Astrocyte (in vitro differentiated cells and primary cell): ENCODE measurements around the gene SNED1. TPM values are rescaled to one million over a fixed set of nuclear protein-coding genes. Genes with fewer than 3 reads are reported as not detected.

ENCODE experiments used
- DNase-seq: peaks from one replicate; pipeline ENCODE4 v3.0.0-alpha.2; 2010; ENCODE audit warnings: low read depth
- FAIRE-seq: peaks from 2 replicates; lab custom pipeline; 2011; peaks lifted over from hg19 to GRCh38; lab: Jason Lieb, UNC
- H2AFZ ChIP-seq: 2 replicates; pipeline ENCODE4 v1.6.0; 2012; ENCODE audit warnings: low read depth, low read length, inconsistent platforms
- H3K27ac ChIP-seq: 2 replicates; pipeline ENCODE4 v1.5.1; 2011; ENCODE audit warnings: low read depth, low read length, inconsistent platforms
- H3K27me3 ChIP-seq: 2 replicates; pipeline ENCODE4 v1.6.0; 2011; ENCODE audit warnings: low read length, inconsistent platforms; ENCODE audit not compliant: insufficient read depth
- H3K36me3 ChIP-seq: 2 replicates; pipeline ENCODE4 v1.5.1; 2011; ENCODE audit warnings: low read length, inconsistent platforms; ENCODE audit not compliant: insufficient read depth
- H3K4me1 ChIP-seq: 2 replicates; pipeline ENCODE4 v1.5.1; 2011; ENCODE audit warnings: low read length, inconsistent platforms; ENCODE audit not compliant: insufficient read depth
- H3K4me2 ChIP-seq: 2 replicates; pipeline ENCODE4 v1.6.0; 2012; ENCODE audit warnings: low read length, inconsistent platforms
- H3K4me3 ChIP-seq: 2 replicates; pipeline ENCODE4 v1.5.1; 2011; ENCODE audit warnings: low read depth, mild to moderate bottlenecking, low read length, inconsistent platforms; ENCODE audit not compliant: insufficient read depth
- H3K79me2 ChIP-seq: 2 replicates; pipeline ENCODE4 v1.6.0; 2012; ENCODE audit warnings: mild to moderate bottlenecking, low read length, inconsistent platforms; ENCODE audit not compliant: insufficient read depth
- H3K9ac ChIP-seq: 2 replicates; pipeline ENCODE4 v1.6.0; 2012; ENCODE audit warnings: mild to moderate bottlenecking, low read length, inconsistent platforms
- H3K9me3 ChIP-seq: 2 replicates; pipeline ENCODE4 v1.5.1; 2012; ENCODE audit warnings: low read depth, mild to moderate bottlenecking, low read length, inconsistent platforms; ENCODE audit not compliant: insufficient read depth
- H4K20me1 ChIP-seq: 2 replicates; pipeline ENCODE4 v1.6.0; 2012; ENCODE audit warnings: low read length, inconsistent platforms; ENCODE audit not compliant: insufficient read depth
- H3K27ac Mint-ChIP-seq: one replicate; pipeline ENCODE4 v1.8.0; 2021; ENCODE audit warnings: mild to moderate bottlenecking, mixed read lengths; ENCODE audit not compliant: unreplicated experiment
- H3K27me3 Mint-ChIP-seq: one replicate; pipeline ENCODE4 v1.8.0; 2021; ENCODE audit warnings: low read depth, mixed read lengths; ENCODE audit not compliant: unreplicated experiment
- H3K36me3 Mint-ChIP-seq: one replicate; pipeline ENCODE4 v1.8.0; 2021; ENCODE audit warnings: low read depth, mixed read lengths; ENCODE audit not compliant: unreplicated experiment
- H3K4me1 Mint-ChIP-seq: one replicate; pipeline ENCODE4 v1.8.0; 2021; ENCODE audit warnings: low read depth, mixed read lengths; ENCODE audit not compliant: unreplicated experiment
- H3K4me3 Mint-ChIP-seq: one replicate; pipeline ENCODE4 v1.8.0; 2021; ENCODE audit warnings: mild to moderate bottlenecking, moderate library complexity, mixed read lengths; ENCODE audit not compliant: unreplicated experiment
- H3K9me3 Mint-ChIP-seq: one replicate; pipeline ENCODE4 v1.8.0; 2021; ENCODE audit warnings: mild to moderate bottlenecking, mixed read lengths; ENCODE audit not compliant: unreplicated experiment
- EZH2 ChIP-seq: IDR thresholded peaks from 2 replicates; pipeline ENCODE4 v1.6.1; 2012; ENCODE audit warnings: mild to moderate bottlenecking, low read length, inconsistent platforms; ENCODE audit not compliant: insufficient read depth
- total RNA-seq: library from RNA; stranded (reverse); gene quantifications from 2 replicates; pipeline ENCODE4 v1.2.1, GENCODE V29; 2021
- TF ChIP-seq, protein P1 (sequence below): IDR thresholded peaks from 2 replicates; pipeline ENCODE4 v1.5.1; 2011; ENCODE audit warnings: low read depth, mild to moderate bottlenecking, inconsistent platforms, low read length, moderate library complexity; ENCODE audit not compliant: insufficient read depth

The SNED1 gene
- total RNA-seq, 1 donor from 2014 or later = 0.23 TPM

GRCh38 chr2:241094172-241094571 lies 95.8 kb downstream of the SNED1 start:
- no peak overlapping the region for H3K27ac Mint-ChIP-seq
- Histone ChIP-seq H3K4me1 (no peaks in the 10 kb centered on the region), H3K4me2 (no peak overlapping the region), H3K27me3 (no peaks in the 10 kb centered on the region), H3K4me3 (no peak overlapping the region), H4K20me1 (peaks cover 46% of the 10 kb centered on the region), H3K36me3 (peaks cover 24% of the 10 kb centered on the region), H2AFZ (no peak overlapping the region), H3K27ac (no peak overlapping the region), H3K9ac (no peak overlapping the region), H3K9me3 (no peaks in the 10 kb centered on the region), H3K79me2 (peaks cover 17% of the 10 kb centered on the region)
- DNase-seq = no peak
- TF ChIP-seq, protein P1, sequence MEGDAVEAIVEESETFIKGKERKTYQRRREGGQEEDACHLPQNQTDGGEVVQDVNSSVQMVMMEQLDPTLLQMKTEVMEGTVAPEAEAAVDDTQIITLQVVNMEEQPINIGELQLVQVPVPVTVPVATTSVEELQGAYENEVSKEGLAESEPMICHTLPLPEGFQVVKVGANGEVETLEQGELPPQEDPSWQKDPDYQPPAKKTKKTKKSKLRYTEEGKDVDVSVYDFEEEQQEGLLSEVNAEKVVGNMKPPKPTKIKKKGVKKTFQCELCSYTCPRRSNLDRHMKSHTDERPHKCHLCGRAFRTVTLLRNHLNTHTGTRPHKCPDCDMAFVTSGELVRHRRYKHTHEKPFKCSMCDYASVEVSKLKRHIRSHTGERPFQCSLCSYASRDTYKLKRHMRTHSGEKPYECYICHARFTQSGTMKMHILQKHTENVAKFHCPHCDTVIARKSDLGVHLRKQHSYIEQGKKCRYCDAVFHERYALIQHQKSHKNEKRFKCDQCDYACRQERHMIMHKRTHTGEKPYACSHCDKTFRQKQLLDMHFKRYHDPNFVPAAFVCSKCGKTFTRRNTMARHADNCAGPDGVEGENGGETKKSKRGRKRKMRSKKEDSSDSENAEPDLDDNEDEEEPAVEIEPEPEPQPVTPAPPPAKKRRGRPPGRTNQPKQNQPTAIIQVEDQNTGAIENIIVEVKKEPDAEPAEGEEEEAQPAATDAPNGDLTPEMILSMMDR = no peak
- TF ChIP-seq EZH2 = no peak
- peaks cover 2% of the 10 kb centered on the region for H3K9me3 Mint-ChIP-seq
- no peak for FAIRE-seq
- H3K27me3 Mint-ChIP-seq = no peaks in the 10 kb centered on the region
- no peaks in the 10 kb centered on the region for H3K4me1 Mint-ChIP-seq
- H3K36me3 Mint-ChIP-seq = peaks cover 28% of the 10 kb centered on the region
- no peak overlapping the region for H3K4me3 Mint-ChIP-seq

DNA sequence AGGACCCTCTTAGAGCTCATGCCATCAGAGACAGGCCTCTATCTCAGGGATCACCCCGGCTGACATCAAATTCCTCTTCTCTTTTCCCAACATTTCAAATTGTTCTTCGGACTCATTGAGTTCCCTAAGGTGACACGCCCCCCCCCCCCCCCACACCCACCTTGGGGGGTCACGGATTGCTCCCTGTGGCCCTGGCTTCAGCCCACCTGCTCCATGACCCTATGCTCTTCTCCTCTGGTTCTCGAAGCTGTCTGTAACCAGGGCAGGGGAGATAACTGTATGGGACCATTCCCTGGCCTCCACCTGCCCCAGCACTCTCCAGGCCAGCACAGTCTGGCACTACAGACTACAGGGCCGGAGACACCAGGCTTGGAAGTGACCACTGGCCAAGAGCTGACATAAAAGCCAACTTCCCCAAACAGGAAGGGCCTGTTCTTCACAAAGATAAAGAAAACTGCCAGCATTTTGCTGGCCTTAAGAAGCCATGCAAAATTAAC lies 96.6 kb downstream of the SNED1 start:
- H3K4me2 ChIP-seq = no peak overlapping the region
- no peak overlapping the region for H3K27ac ChIP-seq
- H3K27me3 ChIP-seq = no peaks in the 10 kb centered on the region
- no peak for DNase-seq
- Mint-ChIP-seq H3K4me3 (no peak overlapping the region), H3K9me3 (peaks cover 2% of the 10 kb centered on the region), H3K36me3 (peaks cover 23% of the 10 kb centered on the region), H3K27ac (no peak overlapping the region), H3K27me3 (no peaks in the 10 kb centered on the region), H3K4me1 (no peaks in the 10 kb centered on the region)
- H3K9me3 ChIP-seq = no peaks in the 10 kb centered on the region
- FAIRE-seq = no peak
- no peak overlapping the region for H3K9ac ChIP-seq
- no peak overlapping the region for H3K4me3 ChIP-seq
- no peak for TF ChIP-seq EZH2
- TF ChIP-seq, protein P1 = no peak
- peaks cover 25% of the 10 kb centered on the region for H3K79me2 ChIP-seq
- H3K36me3 ChIP-seq = peaks cover 18% of the 10 kb centered on the region
- H4K20me1 ChIP-seq = peaks cover 53% of the 10 kb centered on the region
- H3K4me1 ChIP-seq = no peaks in the 10 kb centered on the region
- no peak overlapping the region for H2AFZ ChIP-seq

DNA sequence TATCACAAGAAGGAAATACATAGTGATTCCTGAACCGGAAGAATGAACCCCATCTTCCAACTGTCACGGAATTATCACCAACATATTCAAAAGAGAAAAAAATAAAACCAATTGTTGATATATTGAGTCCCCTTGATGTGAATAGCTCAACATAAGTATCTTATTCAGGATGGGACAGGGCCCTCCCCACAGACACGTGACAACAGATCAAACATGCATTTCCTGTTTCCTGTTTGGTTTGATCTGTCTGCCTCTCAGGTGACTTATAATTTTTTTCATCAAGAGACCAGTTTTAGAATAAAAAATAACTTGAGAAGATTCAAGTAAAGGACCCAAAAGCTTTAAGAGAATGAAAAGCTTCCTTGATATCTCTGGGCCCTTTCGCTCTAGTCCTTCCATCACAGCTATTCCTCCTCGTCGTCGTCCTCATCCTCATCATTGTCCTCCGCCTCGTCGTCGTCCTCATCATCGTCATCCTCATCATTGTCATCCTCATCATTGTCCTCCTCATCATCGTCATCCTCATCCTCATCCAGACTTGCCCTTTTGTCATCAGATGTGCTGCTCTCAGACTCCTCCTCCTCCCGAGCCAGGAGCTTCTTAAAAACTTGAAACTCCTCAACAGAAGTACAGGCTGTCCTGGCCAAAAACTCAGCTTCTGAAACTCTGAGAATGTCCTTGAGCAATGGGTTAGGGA lies 97.3 kb downstream of the SNED1 start:
- Mint-ChIP-seq H3K4me1 (no peaks in the 10 kb centered on the region), H3K4me3 (no peak overlapping the region), H3K36me3 (peaks cover 20% of the 10 kb centered on the region), H3K9me3 (peaks cover 2% of the 10 kb centered on the region), H3K27ac (no peak overlapping the region), H3K27me3 (no peaks in the 10 kb centered on the region)
- no peak overlapping the region for H3K4me2 ChIP-seq
- H3K9me3 ChIP-seq = no peaks in the 10 kb centered on the region
- no peak overlapping the region for H3K27ac ChIP-seq
- no peak for FAIRE-seq
- H2AFZ ChIP-seq = no peak overlapping the region
- H4K20me1 ChIP-seq = peaks cover 54% of the 10 kb centered on the region
- no peak for DNase-seq
- H3K9ac ChIP-seq = no peak overlapping the region
- peaks cover 33% of the 10 kb centered on the region for H3K79me2 ChIP-seq
- TF ChIP-seq, protein P1 = no peak
- no peak for TF ChIP-seq EZH2
- peaks cover under 1% of the 10 kb centered on the region for H3K4me1 ChIP-seq
- no peaks in the 10 kb centered on the region for H3K27me3 ChIP-seq
- H3K36me3 ChIP-seq = peaks cover 16% of the 10 kb centered on the region
- H3K4me3 ChIP-seq = no peak overlapping the region
